GM21737 (cell line): ENCODE measurements around the gene ABLIM3.

Experiments used
- ATAC-seq: cut with Tn5 transposase; IDR thresholded peaks from one replicate; pipeline ENCODE4 v1.9.1; 2021; ENCODE audit warnings: mild to moderate bottlenecking, moderate library complexity; ENCODE audit not compliant: unreplicated experiment

ABLIM3 gene

GRCh38 chr5:149301049-149301743 is 159.9 kb downstream of the ABLIM3 start:
- ATAC-seq: no peak

- ATAC-seq: no peak
Observed at GRCh38 chr5:149301744-149302380, 160.6 kb downstream of the ABLIM3 start.

GRCh38 chr5:149302641-149303040 is 161.3 kb downstream of the ABLIM3 start:
- no peak for ATAC-seq

- ATAC-seq: no peak
Observed at GRCh38 chr5:149303210-149303609, 161.9 kb downstream of the ABLIM3 start.

- no peak for ATAC-seq
Observed at GRCh38 chr5:149304195-149305078, 163.1 kb downstream of the ABLIM3 start.

GRCh38 chr5:149309354-149309753 is 168.1 kb downstream of the ABLIM3 start:
- no peak for ATAC-seq
